ENCODE results near the gene THAP8. TPM values are rescaled to one million over a fixed set of nuclear protein-coding genes. Genes with fewer than 3 reads are reported as not detected.

THAP8 gene
- total RNA-seq, 2 experiments from 2014 or later: 6.1 to 7.0 TPM

- Mint-ChIP-seq H3K36me3 (ENCODE audit: low read depth) (peaks cover 29% of the 10 kb centered on the region), H3K9me3 (no peaks in the 10 kb centered on the region), H3K4me1 (peaks cover 39% of the 10 kb centered on the region), H3K27ac (peak within 1 kb of the TSS; percentile 54), H3K27me3 (no peaks in the 10 kb centered on the region), H3K4me3 (peak within 1 kb of the TSS; percentile 43)
- DNase-seq: peak; percentile 21
- ChIA-PET POLR2A (no interaction called here), CTCF (interaction anchor here (0.5 kb wide), 1 partner anchor 31 kb away, joined by 3 read pairs; no protein-coding TSS in a partner anchor)
Measured at GRCh38 chr19:36032251-36033104, 21.6 kb downstream of the THAP8 start, which contains the start of gene CLIP3. Gene CLIP3 (minus strand): TSS chr19:36032873. CDS start chr19:36032357, 516 bp downstream.

GRCh38 chr19:36031308-36031707 is 22.8 kb downstream of the THAP8 start:
- Mint-ChIP-seq H3K4me3 (no peak overlapping the region), H3K36me3 (ENCODE audit: low read depth) (peaks cover 27% of the 10 kb centered on the region), H3K27me3 (no peaks in the 10 kb centered on the region), H3K9me3 (no peaks in the 10 kb centered on the region), H3K27ac (no peak overlapping the region), H3K4me1 (peaks cover 30% of the 10 kb centered on the region)
- no peak for DNase-seq
- POLR2A ChIA-PET: no interaction called here
- CTCF ChIA-PET: interaction anchor here (0.9 kb wide), 1 partner anchor 17 kb away, joined by 3 read pairs; the partner anchor contains the start of gene ALKBH6

GRCh38 chr19:36030264-36031148 is 23.6 kb downstream of the THAP8 start:
- H3K4me1 Mint-ChIP-seq: peaks cover 24% of the 10 kb centered on the region
- ChIA-PET CTCF (interaction anchor here (0.9 kb wide), 1 partner anchor 16 kb away, joined by 3 read pairs; the partner anchor contains the start of gene ALKBH6), POLR2A (no interaction called here)
- DNase-seq: no peak
- no peaks in the 10 kb centered on the region for H3K27me3 Mint-ChIP-seq
- H3K4me3 Mint-ChIP-seq: no peak overlapping the region
- peaks cover 22% of the 10 kb centered on the region for H3K36me3 Mint-ChIP-seq (ENCODE audit: low read depth)
- peak overlapping the region; percentile 15 for H3K27ac Mint-ChIP-seq
- H3K9me3 Mint-ChIP-seq: no peaks in the 10 kb centered on the region

- Mint-ChIP-seq H3K27me3 (no peaks in the 10 kb centered on the region), H3K9me3 (no peaks in the 10 kb centered on the region), H3K4me3 (no peak overlapping the region), H3K27ac (no peak overlapping the region), H3K36me3 (ENCODE audit: low read depth) (peaks cover 8% of the 10 kb centered on the region), H3K4me1 (peaks cover 8% of the 10 kb centered on the region)
- ChIA-PET POLR2A (interaction anchor here (0.6 kb wide), 1 partner anchor 172 kb away, joined by 5 read pairs; no protein-coding TSS in a partner anchor), CTCF (interaction anchor here (0.7 to 1.5 kb wide), 2 partner anchors 10 to 18 kb away, joined by 3 read pairs; no protein-coding TSS in a partner anchor)
- DNase-seq: no peak
Measured at GRCh38 chr19:36028313-36029041, 25.6 kb downstream of the THAP8 start.

GRCh38 chr19:36027696-36028095 is 26.4 kb downstream of the THAP8 start:
- Mint-ChIP-seq H3K4me1 (peaks cover 4% of the 10 kb centered on the region), H3K36me3 (ENCODE audit: low read depth) (peaks cover 11% of the 10 kb centered on the region), H3K4me3 (no peak overlapping the region), H3K27me3 (no peaks in the 10 kb centered on the region), H3K27ac (no peak overlapping the region), H3K9me3 (no peaks in the 10 kb centered on the region)
- no peak for DNase-seq
- CTCF ChIA-PET: interaction anchor here (1.5 kb wide), 1 partner anchor 9 kb away, joined by 3 read pairs; no protein-coding TSS in a partner anchor
- POLR2A ChIA-PET: no interaction called here

GRCh38 chr19:36026091-36026876 is 27.8 kb downstream of the THAP8 start:
- H3K4me1 Mint-ChIP-seq: no peaks in the 10 kb centered on the region
- H3K36me3 Mint-ChIP-seq (ENCODE audit: low read depth): peaks cover 11% of the 10 kb centered on the region
- POLR2A ChIA-PET: interaction anchor here (0.6 kb wide), 1 partner anchor 11 kb away, joined by 3 read pairs; no protein-coding TSS in a partner anchor
- H3K27me3 Mint-ChIP-seq: no peaks in the 10 kb centered on the region
- DNase-seq: no peak
- H3K9me3 Mint-ChIP-seq: no peaks in the 10 kb centered on the region
- CTCF ChIA-PET: no interaction called here
- no peak overlapping the region for H3K4me3 Mint-ChIP-seq
- H3K27ac Mint-ChIP-seq: no peak overlapping the region

GRCh38 chr19:36025541-36025940 is 28.5 kb downstream of the THAP8 start:
- H3K9me3 Mint-ChIP-seq: no peaks in the 10 kb centered on the region
- no peak overlapping the region for H3K4me3 Mint-ChIP-seq
- H3K4me1 Mint-ChIP-seq: no peaks in the 10 kb centered on the region
- H3K36me3 Mint-ChIP-seq (ENCODE audit: low read depth): peaks cover 10% of the 10 kb centered on the region
- ChIA-PET CTCF (interaction anchor here (0.6 kb wide), 1 partner anchor 37 kb away, joined by 6 read pairs; no protein-coding TSS in a partner anchor), POLR2A (no interaction called here)
- H3K27me3 Mint-ChIP-seq: no peaks in the 10 kb centered on the region
- DNase-seq: no peak
- no peak overlapping the region for H3K27ac Mint-ChIP-seq

- peaks cover 7% of the 10 kb centered on the region for H3K36me3 Mint-ChIP-seq (ENCODE audit: low read depth)
- H3K27ac Mint-ChIP-seq: no peak overlapping the region
- ChIA-PET POLR2A (no interaction called here), CTCF (no interaction called here)
- no peak overlapping the region for H3K4me3 Mint-ChIP-seq
- no peaks in the 10 kb centered on the region for H3K27me3 Mint-ChIP-seq
- no peaks in the 10 kb centered on the region for H3K9me3 Mint-ChIP-seq
- no peak for DNase-seq
- H3K4me1 Mint-ChIP-seq: no peaks in the 10 kb centered on the region
Measured at GRCh38 chr19:36023432-36023831, 30.7 kb downstream of the THAP8 start.

GRCh38 chr19:36019061-36019670 is 34.9 kb downstream of the THAP8 start:
- DNase-seq: no peak
- ChIA-PET CTCF (interaction anchor here (0.6 kb wide), 1 partner anchor 9 kb away, joined by 3 read pairs; no protein-coding TSS in a partner anchor), POLR2A (no interaction called here)
- Mint-ChIP-seq H3K4me3 (no peak overlapping the region), H3K27me3 (no peaks in the 10 kb centered on the region), H3K9me3 (no peaks in the 10 kb centered on the region), H3K36me3 (ENCODE audit: low read depth) (peaks cover 4% of the 10 kb centered on the region), H3K4me1 (peaks cover 20% of the 10 kb centered on the region), H3K27ac (no peak overlapping the region)

GRCh38 chr19:36014012-36014924 is 39.8 kb downstream of the THAP8 start, which contains the start of gene ALKBH6:
Gene ALKBH6 (minus strand): TSS chr19:36014213. CDS start chr19:36013397, 816 bp downstream.
- ChIA-PET POLR2A (interaction anchor here (0.6 to 1.0 kb wide), 2 partner anchors 40 to 300 kb away, joined by 3 read pairs; partner anchors contain the start of gene THAP8), CTCF (interaction anchor here (0.6 to 1.0 kb wide), 3 partner anchors 16 to 277 kb away, joined by 3 to 4 read pairs (median 3); no protein-coding TSS in a partner anchor)
- peak; percentile 100 for DNase-seq
- no peaks in the 10 kb centered on the region for H3K27me3 Mint-ChIP-seq
- H3K9me3 Mint-ChIP-seq: no peaks in the 10 kb centered on the region
- H3K27ac Mint-ChIP-seq: peak within 1 kb of the TSS; percentile 94
- peak within 1 kb of the TSS; percentile 95 for H3K4me3 Mint-ChIP-seq
- H3K4me1 Mint-ChIP-seq: peaks cover 47% of the 10 kb centered on the region
- peaks cover 3% of the 10 kb centered on the region for H3K36me3 Mint-ChIP-seq (ENCODE audit: low read depth)
